Measurements from ENCODE around the gene DNAJB2. TPM values are rescaled to one million over a fixed set of nuclear protein-coding genes. Genes with fewer than 3 reads are reported as not detected.

Gene DNAJB2
- total RNA-seq, 2 donors from 2014 or later: 155 to 163 TPM

DNA sequence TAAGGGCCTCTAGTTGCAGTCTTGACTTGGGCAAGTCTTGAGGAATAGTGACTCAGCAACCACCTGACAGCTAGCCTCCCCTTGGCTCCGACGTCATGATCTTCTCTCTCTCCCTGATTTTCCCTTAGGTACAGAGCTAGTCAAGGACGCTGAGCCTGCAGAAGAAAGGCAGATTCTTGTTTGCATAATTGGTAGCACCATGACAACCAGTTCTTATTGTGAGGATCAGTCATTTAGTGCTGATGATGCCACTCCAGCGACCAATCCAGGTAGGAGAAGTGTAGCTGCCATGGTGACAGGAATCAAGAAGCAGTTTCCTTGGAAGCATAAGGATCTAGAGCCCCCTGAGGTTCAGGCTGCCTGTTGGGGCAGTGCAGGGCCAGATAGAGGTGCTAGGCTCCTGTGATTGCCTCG lies 56.2 kb downstream of the DNAJB2 start:
- no peak for DNase-seq (ENCODE audit: low spot score)
- TF ChIP-seq CTCF (IDR thresholded peaks at IDR 0.05) (no peak), POLR2AphosphoS5 (IDR thresholded peaks at IDR 0.05) (no peak)
- 32% methylated on average over 5 of the region's 5 CpGs for WGBS
- intact Hi-C loops (cut with DNase I): no loop called here
- Histone ChIP-seq H3K4me1 (replicated peaks) (no peaks in the 10 kb centered on the region), H3K27ac (no peak overlapping the region), H3K9me3 (no peaks in the 10 kb centered on the region), H3K4me3 (no peak overlapping the region), H3K27me3 (replicated peaks; ENCODE audit: insufficient read depth) (peaks cover 11% of the 10 kb centered on the region), H3K36me3 (no peaks in the 10 kb centered on the region)

MicroRNAs encoded within 50 kb of the gene (microRNA counts, 767-probe panel; counts per million panel counts)
- 1,352 to 2,156 counts per million in 2 donors for microRNA hsa-miR-153

Small RNA genes lying within 50 kb of the gene (microRNA-seq; reads per million reads assigned to microRNA genes)
- not detected for gene MIR153-1

Small RNA genes lying within 50 kb of the gene (small RNA-seq; reads per million reads assigned to genes)
- 0 reads per million in 2 donors for gene MIR153-1

Other genes with a start within 250 kb of the DNAJB2 start
- gene CFAP65, start 237.8 kb upstream of the DNAJB2 start, total RNA-seq: 1 to 10 TPM in 1 of 2 donors, not detected in 1; 4.4 TPM
- 1 to 10 TPM; 3.2 to 9.6 TPM for gene IHH, start 218.4 kb upstream of the DNAJB2 start, total RNA-seq
- gene NHEJ1, start 118.6 kb upstream of the DNAJB2 start, total RNA-seq: 10 to 100 TPM; 15.2 to 16.9 TPM
- 1 to 10 TPM; 2.3 to 2.9 TPM for gene SLC23A3, start 109.3 kb upstream of the DNAJB2 start, total RNA-seq
- gene CNPPD1, start 102.4 kb upstream of the DNAJB2 start, total RNA-seq: 10 to 100 TPM; 53.6 to 60.1 TPM
- gene RETREG2, start 101.1 kb upstream of the DNAJB2 start, total RNA-seq: 100 to 1,000 TPM in 1 of 2 donors, 10 to 100 TPM in 1; 84.4 to 142 TPM
- 10 to 100 TPM; 49.0 to 57.2 TPM for gene ZFAND2B, start 72.6 kb upstream of the DNAJB2 start, total RNA-seq
- gene ABCB6, start 60.4 kb upstream of the DNAJB2 start, total RNA-seq: 10 to 100 TPM; 31.9 to 32.1 TPM
- gene ATG9A, start 49.7 kb upstream of the DNAJB2 start, total RNA-seq: 10 to 100 TPM; 38.8 to 78.8 TPM
- 10 to 100 TPM; 64.4 to 85.7 TPM for gene ANKZF1, start 49.6 kb upstream of the DNAJB2 start, total RNA-seq
- gene GLB1L, start 33.9 kb upstream of the DNAJB2 start, total RNA-seq: 10 to 100 TPM; 23.1 to 25.0 TPM
- 10 to 100 TPM; 20.5 to 26.1 TPM for gene STK16, start 33.9 kb upstream of the DNAJB2 start, total RNA-seq
- not detected for gene TUBA4B, start 26.1 kb upstream of the DNAJB2 start, total RNA-seq
- 10 to 100 TPM; 43.5 to 51.2 TPM for gene TUBA4A, start 25.4 kb upstream of the DNAJB2 start, total RNA-seq
- 1 to 10 TPM in 1 of 2 donors, under 1 TPM in 1; 0.09 to 6.6 TPM for gene PTPRN, start 30.0 kb downstream of the DNAJB2 start, total RNA-seq
- gene RESP18, start 53.4 kb downstream of the DNAJB2 start, total RNA-seq: not detected
- gene DNPEP, start 108.5 kb downstream of the DNAJB2 start, total RNA-seq: 10 to 100 TPM; 54.1 to 82.4 TPM
- gene DES, start 139.0 kb downstream of the DNAJB2 start, total RNA-seq: 1,000 to 10,000 TPM; 1,584 to 1,742 TPM
- gene SPEG, start 155.5 kb downstream of the DNAJB2 start, total RNA-seq: 10 to 100 TPM; 30.7 to 53.4 TPM
- 10 to 100 TPM; 41.2 to 53.8 TPM for gene GMPPA, start 219.5 kb downstream of the DNAJB2 start, total RNA-seq
- gene ASIC4, start 235.1 kb downstream of the DNAJB2 start, total RNA-seq: under 1 TPM; 0.09 to 0.45 TPM

All from prostate gland (tissue), 2 donors.